GM12878 (cell line): Measurements from ENCODE around the gene SFPQ. TPM values are rescaled to one million over a fixed set of nuclear protein-coding genes. Genes with fewer than 3 reads are reported as not detected.

Experiments
- ATAC-seq: fragments of 200-7000 bp; cut with Tn5 transposase; 3 replicates; pipeline ENCODE4 v1.9.1; 2020; ENCODE audit warnings: mild to moderate bottlenecking, moderate library complexity
- Bru-seq: library from RNA; stranded (reverse); fragments of 400-500 nt; gene quantifications from one replicate; lab custom pipeline; 2021; lab: Mats Ljungman, UMichigan
- BruChase-seq, 2 experiments: library from RNA; stranded (reverse); fragments of 400-500 nt; gene quantifications; one replicate each; lab custom pipeline; 2021; lab: Mats Ljungman, UMichigan
- BruUV-seq: library from RNA; stranded (reverse); fragments of 400-500 nt; replicated peaks from 2 replicates; lab custom pipeline; 2021; lab: Mats Ljungman, UMichigan
- CTCF ChIA-PET: fragments of 300-600 bp; sonication (Branson Sonifier 250); formaldehyde crosslinking; extraction: SDS; loops from one replicate; lab custom pipeline; 2021; ENCODE audit warnings: inconsistent platforms; lab: Yijun Ruan, JAX
- POLR2A ChIA-PET: fragments of 350-600 bp; formaldehyde crosslinking; extraction: SDS; loops from one replicate; lab custom pipeline; 2021; ENCODE audit warnings: inconsistent platforms; lab: Charles Lee
- RAD21 ChIA-PET: fragments of 300-600 bp; sonication (Branson Sonifier 250); formaldehyde crosslinking; loops from one replicate; lab custom pipeline; 2023; ENCODE audit warnings: antibody characterized with exemption; ENCODE audit not compliant: unreplicated experiment; lab: Charles Lee
- SMC1A ChIA-PET: fragments of 300-600 bp; sonication (Branson Sonifier 250); formaldehyde crosslinking; loops from one replicate; lab custom pipeline; 2023; ENCODE audit not compliant: unreplicated experiment, uncharacterized antibody; lab: Charles Lee
- DNase-seq: peaks from one replicate; pipeline ENCODE4 v3.0.0-alpha.2; 2011; ENCODE audit warnings: low read depth, low spot score
- FAIRE-seq: peaks from 3 replicates; lab custom pipeline; 2011; peaks lifted over from hg19 to GRCh38; lab: Jason Lieb, UNC
- H2AFZ ChIP-seq: 2 replicates; pipeline ENCODE4 v1.6.0; 2011; ENCODE audit warnings: low read depth, low read length, control low read depth; ENCODE audit not compliant: control insufficient read depth
- H3K27ac ChIP-seq: 2 replicates; pipeline ENCODE4 v1.5.1; 2011; ENCODE audit warnings: control low read depth; ENCODE audit not compliant: control insufficient read depth, insufficient read depth
- H3K27me3 ChIP-seq, 2 experiments: replicated peaks in 1 of 2; 2 replicates each; pipeline versions ENCODE4 v1.6.0 to v1.6.1; 2011; ENCODE audit warnings: low read length in 1 of 2; ENCODE audit not compliant: control insufficient read depth in 2 of 2, insufficient read depth in 2 of 2
- H3K36me3 ChIP-seq, 2 experiments: 2 replicates each; pipeline ENCODE4 v1.5.1; 2011; ENCODE audit warnings: low read length in 1 of 2; ENCODE audit not compliant: control insufficient read depth in 2 of 2, insufficient read depth in 2 of 2
- H3K4me1 ChIP-seq: 2 replicates; pipeline ENCODE4 v1.6.1; 2011; ENCODE audit warnings: mild to moderate bottlenecking, low read length, moderate library complexity, mixed read lengths; ENCODE audit not compliant: control insufficient read depth, insufficient read depth
- H3K4me2 ChIP-seq: 2 replicates; pipeline ENCODE4 v1.6.0; 2011; ENCODE audit warnings: control low read depth; ENCODE audit not compliant: control insufficient read depth, insufficient read depth
- H3K4me3 ChIP-seq: fragments of 200-600 bp; sonication (generic); 2 replicates; pipeline ENCODE4 v1.5.1; 2016
- H3K79me2 ChIP-seq: 2 replicates; pipeline ENCODE4 v1.6.0; 2011; ENCODE audit warnings: low read length; ENCODE audit not compliant: control insufficient read depth, insufficient read depth
- H3K9ac ChIP-seq: 2 replicates; pipeline ENCODE4 v1.8.0; 2011; ENCODE audit warnings: low read length, control low read depth, mixed read lengths; ENCODE audit not compliant: control insufficient read depth, insufficient read depth
- H3K9me3 ChIP-seq: replicated peaks from 3 replicates; pipeline ENCODE4 v1.5.1; 2011; ENCODE audit warnings: mild to moderate bottlenecking, low read length; ENCODE audit not compliant: control insufficient read depth, insufficient read depth
- H4K20me1 ChIP-seq: 2 replicates; pipeline ENCODE4 v1.6.0; 2011; ENCODE audit not compliant: control insufficient read depth, insufficient read depth
- E2F4 ChIP-seq: IDR thresholded peaks from 2 replicates; pipeline ENCODE4 v1.6.1; 2012; ENCODE audit warnings: low read depth, low read length, improper control_type of control experiment
- KLF5 ChIP-seq: fragments of 450-650 bp; IDR thresholded peaks from 2 replicates; pipeline ENCODE4 v1.6.1; 2014; ENCODE audit warnings: mild to moderate bottlenecking; ENCODE audit not compliant: partially characterized antibody
- MAX ChIP-seq: IDR thresholded peaks from 2 replicates; pipeline ENCODE4 v1.6.1; 2012; ENCODE audit warnings: low read depth, low read length, improper control_type of control experiment
- MXI1 ChIP-seq: fragments of 150-350 bp; IDR thresholded peaks from 2 replicates; pipeline ENCODE4 v1.6.1; 2011; ENCODE audit warnings: low read depth, mild to moderate bottlenecking, inconsistent platforms, low read length, improper control_type of control experiment
- PBX3 ChIP-seq: IDR thresholded peaks from 2 replicates; pipeline ENCODE4 v1.6.1; 2011; ENCODE audit warnings: mild to moderate bottlenecking, low read depth, low read length, moderate library complexity; ENCODE audit not compliant: insufficient replicate concordance
- SMC3 ChIP-seq: IDR thresholded peaks from 2 replicates; pipeline ENCODE4 v1.6.1; 2011; ENCODE audit warnings: low read length, improper control_type of control experiment, borderline replicate concordance
- TBL1XR1 ChIP-seq: IDR thresholded peaks from 2 replicates; pipeline ENCODE4 v1.6.1; 2012; ENCODE audit warnings: low read depth, low read length, improper control_type of control experiment
- ZNF384 ChIP-seq: IDR thresholded peaks from 2 replicates; pipeline ENCODE4 v1.6.1; 2012; ENCODE audit warnings: low read depth, mild to moderate bottlenecking, low read length, improper control_type of control experiment, borderline replicate concordance
- ZNF687 ChIP-seq: fragments of 450-650 bp; IDR thresholded peaks from 2 replicates; pipeline ENCODE4 v1.6.1; 2017; ENCODE audit warnings: mild to moderate bottlenecking, moderate library complexity
- whole genome bisulfite sequencing: methylation state at CpG from one replicate; pipeline ENCODE4 v1.1.6; 2016; ENCODE audit warnings: low lambda C conversion rate; ENCODE audit not compliant: insufficient replicate concordance, insufficient coverage; ENCODE audit errors: missing lambda C conversion rate; 5-methylcytosine and 5-hydroxymethylcytosine counted together
- in situ Hi-C: fragments of 300-500 bp; cut with MboI; formaldehyde crosslinking; loops from 9 replicates; pipeline ENCODE4 v1.14.3; 2018; ENCODE audit warnings: mixed read lengths
- intact Hi-C: fragments of 100-400 bp; cut with micrococcal nuclease; formaldehyde crosslinking; loops from one replicate; pipeline ENCODE4 v1.14.2; 2022; ENCODE audit not compliant: unreplicated experiment
- long read RNA-seq, 2 experiments: library from polyadenylated mRNA; unstranded; transcript quantifications; one replicate each; pipeline ENCODE4 v2.0.0, GENCODE V29; 2019 to 2020
- polyA minus RNA-seq, 3 experiments: library from RNA; depleted of rRNA, polyadenylated mRNA; stranded (reverse); fragments of >200 nt; gene quantifications; 2 replicates each; pipeline ENCODE4 v1.2.3, GENCODE V29; 2011
- polyA plus RNA-seq, 11 experiments: library from polyadenylated mRNA; depleted of rRNA in 4 of 11; unstranded in 6 of 11; stranded (reverse) in 5 of 11; fragments of >200 nt; fragmentation: Nextera tagmentation in 4 of 11; fragmentation: Illumina TruSeq in 1 of 11; extraction: Ambion mirVana in 4 of 11; extraction: Trizol in 1 of 11; gene quantifications; 1 replicate in 1 of 11; 2 replicates in 10 of 11; pipeline versions ENCODE4 v1.2.1 to v1.2.3, GENCODE V29; 2011 to 2016; ENCODE audit warnings: inconsistent platforms in 2 of 11, missing spikeins in 2 of 11, low read depth in 1 of 11
- total RNA-seq, 4 experiments: library from RNA; depleted of rRNA in 3 of 4; stranded (reverse); fragments of >200 nt in 3 of 4; fragmentation: Illumina TruSeq in 1 of 4; extraction: Trizol in 1 of 4; gene quantifications; 2 replicates each; pipeline versions ENCODE4 v1.2.1 to v1.2.3, GENCODE V29; 2013 to 2021

SFPQ gene
- 575 and 577 TPM in 2 replicates for total RNA-seq (2013; cell fraction: nucleolus; rRNA removed)
- total RNA-seq (2014; rRNA removed), result 201 and 223 TPM in 2 replicates
- 384 and 393 TPM in 2 replicates for total RNA-seq (2014; rRNA removed; fragmentation: Illumina TruSeq; extraction: Trizol)
- total RNA-seq (2021), result 305 and 325 TPM in 2 replicates
- polyA plus RNA-seq (2011; ENCODE audit: low read depth), result 203 TPM
- polyA plus RNA-seq (2011; rRNA removed), result 177 and 237 TPM in 2 replicates
- polyA plus RNA-seq (2011; cell fraction: cytosol; rRNA removed), result 59.6 and 65.2 TPM in 2 replicates
- 308 and 445 TPM in 2 replicates for polyA plus RNA-seq (2011; cell fraction: nucleus; rRNA removed)
- 220 and 322 TPM in 2 replicates for polyA plus RNA-seq (2012)
- 559 and 719 TPM in 2 replicates for polyA plus RNA-seq (2014; fragmentation: Illumina TruSeq; extraction: Trizol)
- 100 to 1,000 TPM in 1 of 2 experiments, 10 to 100 TPM in 1; 78.5 to 117 TPM for polyA plus RNA-seq (2014; fragmentation: Nextera tagmentation; extraction: Ambion mirVana)
- polyA plus RNA-seq (2014; rRNA removed), result 257 and 273 TPM in 2 replicates
- polyA plus RNA-seq (2016; fragmentation: Nextera tagmentation; extraction: Ambion mirVana), result 100 to 1,000 TPM; 171 to 198 TPM
- polyA minus RNA-seq (2011; rRNA and poly(A)+ RNA removed), result 92.8 and 133 TPM in 2 replicates
- 56.9 and 61.2 TPM in 2 replicates for polyA minus RNA-seq (2011; cell fraction: cytosol; rRNA and poly(A)+ RNA removed)
- 129 and 229 TPM in 2 replicates for polyA minus RNA-seq (2011; cell fraction: nucleus; rRNA and poly(A)+ RNA removed)
- percentile 100 among the genes with signal in this experiment for Bru-seq, nascent RNA
- percentile 100 among the genes with signal in this experiment for BruChase-seq, experiment 1, labeled RNA remaining after a 6-hour chase
- BruChase-seq, experiment 2, labeled RNA remaining after a 2-hour chase, result percentile 100 among the genes with signal in this experiment
- long read RNA-seq, experiment 1, partial matches to known transcripts, result 3 of 12 reads
- long read RNA-seq, experiment 1, other reads (novel, unspliced or antisense), result 6 of 12 reads
- long read RNA-seq, experiment 2, transcript SFPQ-201 (10 exons, 3,747 nt), result major isoform, 13 of 175 reads
- long read RNA-seq, experiment 2, partial matches to known transcripts, result 138 of 175 reads
- long read RNA-seq, experiment 2, other reads (novel, unspliced or antisense), result 14 of 175 reads

- H3K9ac ChIP-seq, result peak within 1 kb of the TSS; percentile 98
- ChIA-PET SMC1A (interaction anchor here (0.5 to 1.1 kb wide), 2 partner anchors 9 to 177 kb away, joined by 3 to 8 read pairs; no protein-coding TSS in a partner anchor), RAD21 (interaction anchor here (0.5 to 0.6 kb wide), 3 partner anchors 9 to 326 kb away, joined by 3 to 4 read pairs (median 3); no protein-coding TSS in a partner anchor), CTCF (interaction anchor here (0.7 to 1.3 kb wide), 3 partner anchors 8 to 427 kb away, joined by 3 to 5 read pairs (median 3); no protein-coding TSS in a partner anchor), POLR2A (interaction anchor here (0.5 to 1.3 kb wide), 9 partner anchors 9 to 346 kb away, joined by 3 to 7 read pairs (median 4); partner anchors contain the start of genes TMEM35B and ZMYM4)
- DNase-seq, result peak; percentile 97
- in situ Hi-C loops (no loop called here), intact Hi-C loops (loop anchor here (5.0 kb wide), 2 partner anchors 74 to 161 kb away; partner anchors contain the start of genes ZMYM4 and ZMYM6)
- peaks cover 7 to 24% of the 10 kb centered on the region in 2 experiments for H3K36me3 ChIP-seq
- ATAC-seq, result peak; percentile 93
- H3K27me3 ChIP-seq, result no peaks in the 10 kb centered on the region
- H3K4me3 ChIP-seq, result peak within 1 kb of the TSS; percentile 80
- peaks cover 49% of the 10 kb centered on the region for H3K79me2 ChIP-seq
- H3K27ac ChIP-seq, result peak within 1 kb of the TSS; percentile 94
- 3% methylated on average over 35 of the region's 50 CpGs for WGBS
- H3K9me3 ChIP-seq, result no peaks in the 10 kb centered on the region
- no peaks in the 10 kb centered on the region for H3K4me1 ChIP-seq
- TSS peak; percentile 88 for BruUV-seq
- peaks cover 21% of the 10 kb centered on the region for H4K20me1 ChIP-seq
- peak within 1 kb of the TSS; percentile 75 for H2AFZ ChIP-seq
- H3K4me2 ChIP-seq, result peak within 1 kb of the TSS; percentile 82
- FAIRE-seq, result peak; percentile 100
- TF ChIP-seq PBX3 (peak; percentile 98), ZNF384 (no peak), TBL1XR1 (0 out of 2 replicates have a peak, but pooled peaks have one; percentile 16), SMC3 (0 out of 2 replicates have a peak, but pooled peaks have one; percentile 6), E2F4 (peak; percentile 86), KLF5 (peak; percentile 80), ZNF687 (peak; percentile 80), MXI1 (peak; percentile 95), MAX (peak; percentile 73)
Observed at GRCh38 chr1:35192853-35193664, at the start of gene SFPQ. SFPQ (minus strand) TSS chr1:35193145; CDS start chr1:35193049, 96 bp downstream.
